OCI-LY7 (cell line): Measurements from ENCODE around the gene LTB. TPM values are rescaled to one million over a fixed set of nuclear protein-coding genes. Genes with fewer than 3 reads are reported as not detected.

Source experiments
- BruUV-seq: library from RNA; stranded (reverse); fragments of 400-500 nt; replicated peaks from 2 replicates; lab custom pipeline; 2021; lab: Mats Ljungman, UMichigan
- CTCF ChIA-PET: fragments of 300-600 bp; sonication (Branson Sonifier 250); formaldehyde crosslinking; loops from one replicate; lab custom pipeline; 2022; ENCODE audit warnings: antibody characterized with exemption; ENCODE audit not compliant: unreplicated experiment; lab: Charles Lee
- POLR2A ChIA-PET: fragments of 300-600 bp; sonication (Branson Sonifier 250); formaldehyde crosslinking; loops from one replicate; lab custom pipeline; 2022; ENCODE audit warnings: antibody characterized with exemption; lab: Charles Lee
- DNase-seq: peaks from one replicate; pipeline ENCODE4 v3.0.0-alpha.2; 2015; ENCODE audit warnings: low spot score
- H2AFZ ChIP-seq: fragments of 200-600 bp; sonication (generic), shearing (Covaris generic); 2 replicates; pipeline ENCODE4 v1.6.1; 2014; ENCODE audit warnings: mild to moderate bottlenecking, antibody characterized with exemption, low read length, moderate library complexity
- H3K27ac ChIP-seq: fragments of 200-600 bp; sonication (generic); 2 replicates; pipeline ENCODE4 v1.5.1; 2014; ENCODE audit warnings: mixed run types, low read depth, mild to moderate bottlenecking, moderate library complexity, low read length, inconsistent platforms; ENCODE audit not compliant: poor library complexity, severe bottlenecking
- H3K36me3 ChIP-seq: fragments of 200-600 bp; sonication (generic); 2 replicates; pipeline ENCODE4 v1.6.1; 2014; ENCODE audit warnings: mild to moderate bottlenecking, antibody characterized with exemption, low read length, moderate library complexity, mixed read lengths; ENCODE audit not compliant: insufficient read depth
- H3K4me1 ChIP-seq: fragments of 200-600 bp; sonication (generic); 2 replicates; pipeline ENCODE4 v1.5.1; 2014; ENCODE audit warnings: mild to moderate bottlenecking, low read length; ENCODE audit not compliant: insufficient read depth, poor library complexity, severe bottlenecking
- H3K4me2 ChIP-seq: fragments of 200-600 bp; sonication (generic); 2 replicates; pipeline ENCODE4 v1.6.1; 2014; ENCODE audit warnings: mild to moderate bottlenecking, low read length
- H3K4me3 ChIP-seq: fragments of 200-600 bp; sonication (generic); 2 replicates; pipeline ENCODE4 v1.5.1; 2014; ENCODE audit warnings: mild to moderate bottlenecking, low read depth, low read length; ENCODE audit not compliant: poor library complexity, severe bottlenecking
- H3K79me2 ChIP-seq: fragments of 200-600 bp; sonication (generic); 2 replicates; pipeline ENCODE4 v1.6.1; 2016; ENCODE audit warnings: low read depth, mild to moderate bottlenecking, low read length, moderate library complexity, mixed read lengths; ENCODE audit not compliant: insufficient read depth
- H3K9me2 ChIP-seq: fragments of 200-600 bp; sonication (generic); 2 replicates; pipeline ENCODE4 v1.6.1; 2016; ENCODE audit warnings: mild to moderate bottlenecking, low read length, mixed read lengths; ENCODE audit not compliant: insufficient read depth
- H3K9me3 ChIP-seq: fragments of 200-600 bp; sonication (generic); 2 replicates; pipeline ENCODE4 v1.6.1; 2014; ENCODE audit warnings: mild to moderate bottlenecking, mixed run types, low read length, mixed read lengths
- H4K20me1 ChIP-seq: fragments of 200-600 bp; sonication (generic); 2 replicates; pipeline ENCODE4 v1.6.1; 2014; ENCODE audit warnings: mild to moderate bottlenecking, antibody characterized with exemption, low read length, moderate library complexity, mixed read lengths; ENCODE audit not compliant: insufficient read depth
- CTCF ChIP-seq: fragments of 200-600 bp; sonication (generic); conservative IDR thresholded peaks from 2 replicates; pipeline ENCODE4 v1.5.1; 2014; ENCODE audit warnings: mild to moderate bottlenecking, antibody characterized with exemption, low read length, moderate library complexity, mixed read lengths
- EZH2phosphoT487 ChIP-seq: fragments of 200-600 bp; sonication (generic); IDR thresholded peaks from 2 replicates; pipeline ENCODE4 v1.6.1; 2018; ENCODE audit warnings: low read depth, borderline replicate concordance, mild to moderate bottlenecking, mixed run types, antibody characterized with exemption, low read length, moderate library complexity, mixed read lengths
- intact Hi-C: fragments of 100-400 bp; cut with micrococcal nuclease; formaldehyde crosslinking; loops from one replicate; pipeline ENCODE4 v1.10.0; 2022; ENCODE audit not compliant: unreplicated experiment
- total RNA-seq, 2 experiments: library from RNA; depleted of rRNA in 1 of 2; stranded (reverse); fragments of >200 nt in 1 of 2; shearing (Covaris generic) in 1 of 2; gene quantifications; 2 replicates each; pipeline ENCODE4 v1.2.3, GENCODE V29; 2014 to 2022

Gene LTB
- total RNA-seq, 2 experiments from 2014 or later: 36.5 to 36.9 TPM

- POLR2A ChIA-PET: interaction anchor here (0.5 to 3.4 kb wide), 5 partner anchors 11 to 241 kb away, joined by 3 to 19 read pairs (median 4); partner anchors contain the start of genes HSPA1B and LTA
- peak overlapping the region; percentile 4 for H3K4me3 ChIP-seq
- CTCF ChIA-PET: interaction anchor here (0.9 to 1.7 kb wide), 3 partner anchors 11 to 35 kb away, joined by 3 to 5 read pairs (median 3); partner anchors contain the start of genes AIF1 and TNF
These were observed 4.5 kb upstream of the LTB start for GRCh38 chr6:31586599-31587281.

GRCh38 chr6:31586008-31586407 lies 3.8 kb upstream of the LTB start, which contains the start of gene LST1:
Gene LST1 (plus strand): TSS chr6:31586277. CDS start chr6:31587300, 1,023 bp downstream.
- no peaks in the 10 kb centered on the region for H3K9me2 ChIP-seq
- POLR2A ChIA-PET: interaction anchor here (0.8 to 3.4 kb wide), 4 partner anchors 12 to 39 kb away, joined by 3 to 19 read pairs (median 4); partner anchors contain the start of genes LTA and NFKBIL1
- H3K36me3 ChIP-seq: no peaks in the 10 kb centered on the region
- H4K20me1 ChIP-seq: no peaks in the 10 kb centered on the region
- BruUV-seq: no TSS peak
- CTCF ChIA-PET: interaction anchor here (1.2 to 1.7 kb wide), 2 partner anchors 10 to 14 kb away, joined by 3 to 5 read pairs; partner anchors contain the start of genes LTA and TNF
- TF ChIP-seq CTCF (no peak), EZH2phosphoT487 (no peak)
- no peak for DNase-seq
- peaks cover 67% of the 10 kb centered on the region for H3K4me1 ChIP-seq
- H3K79me2 ChIP-seq: peaks cover 11% of the 10 kb centered on the region; the same call in 1 of the 2 replicates
- peak within 1 kb of the TSS; percentile 64 for H3K4me2 ChIP-seq
- intact Hi-C loops: loop anchor here (10.0 kb wide), 1 partner anchor 181 kb away; the partner anchor contains the start of gene MICA
- H3K27ac ChIP-seq: peak within 1 kb of the TSS; percentile 64
- peak within 1 kb of the TSS; percentile 45 for H2AFZ ChIP-seq
- peak within 1 kb of the TSS; percentile 4 for H3K4me3 ChIP-seq
- no peaks in the 10 kb centered on the region for H3K9me3 ChIP-seq

More at GRCh38 chr6:31586599-31587281, 4.5 kb upstream of the LTB start:
- DNase-seq: peak; percentile 57
- Histone ChIP-seq H3K36me3 (no peaks in the 10 kb centered on the region), H3K9me3 (no peaks in the 10 kb centered on the region), H2AFZ (peak overlapping the region; percentile 45), H3K9me2 (no peaks in the 10 kb centered on the region), H3K4me2 (peak overlapping the region; percentile 64), H4K20me1 (no peaks in the 10 kb centered on the region), H3K79me2 (peaks cover 3% of the 10 kb centered on the region; the same call in 1 of the 2 replicates), H3K27ac (peak overlapping the region; percentile 64), H3K4me1 (peaks cover 67% of the 10 kb centered on the region)
- no peak for TF ChIP-seq CTCF
- no peak for TF ChIP-seq EZH2phosphoT487
- intact Hi-C loops: loop anchor here (10.0 kb wide), 1 partner anchor 182 kb away; the partner anchor contains the start of gene MICA
- no TSS peak for BruUV-seq
